Fibroblast of mammary gland (primary cell): ENCODE data around the gene ADPRHL1.
"Not testable (repeated sequence)": the region's sequence is repeated elsewhere in the genome, so short reads cannot be mapped to it uniquely, and the experiment has no call there.

Source experiments
- DNase-seq: peaks from one replicate; pipeline ENCODE4 v3.0.0-alpha.2; 2010; ENCODE audit warnings: low read depth
- H3K4me3 ChIP-seq: 2 replicates; pipeline ENCODE4 v1.5.1; 2011; ENCODE audit warnings: low read depth, mild to moderate bottlenecking, low read length, moderate library complexity; ENCODE audit not compliant: control insufficient read depth
- TF ChIP-seq, protein P1 (sequence below): conservative IDR thresholded peaks from 2 replicates; pipeline ENCODE4 v1.5.1; 2011; ENCODE audit warnings: low read depth, low read length, inconsistent platforms; ENCODE audit not compliant: control insufficient read depth, insufficient read depth

Gene ADPRHL1

DNA sequence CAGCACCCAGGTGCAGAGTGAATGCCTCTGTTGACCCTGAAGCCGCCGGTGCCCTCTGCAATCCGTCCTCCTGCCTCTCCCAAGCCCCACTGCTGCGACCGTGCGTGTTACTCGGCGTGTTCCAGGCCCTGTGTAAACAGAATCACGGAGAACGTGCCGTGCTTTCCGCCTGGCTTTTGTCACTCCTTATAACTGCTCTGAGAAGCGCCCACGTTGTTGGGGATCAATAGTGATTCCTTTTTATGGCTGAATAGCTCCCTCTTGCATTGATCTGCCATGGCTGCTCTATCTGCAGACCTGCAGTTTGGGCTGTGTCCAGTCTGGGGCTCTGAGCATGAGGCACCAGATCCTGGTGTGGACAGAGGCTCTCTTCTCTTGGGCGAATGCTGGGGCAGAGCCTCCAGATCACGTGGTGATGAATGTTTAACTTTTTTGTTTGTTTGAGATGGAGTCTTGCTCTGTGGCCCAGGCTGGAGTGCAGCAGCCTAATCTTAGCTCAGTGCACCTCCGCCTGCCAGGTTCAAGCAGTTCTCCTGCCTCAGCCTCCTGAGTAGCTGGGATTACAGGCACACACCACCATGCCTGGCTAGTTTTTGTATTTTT, 15.8 kb downstream of the ADPRHL1 start:
- no peak overlapping the region for H3K4me3 ChIP-seq
- DNase-seq = no peak
- TF ChIP-seq, protein P1, sequence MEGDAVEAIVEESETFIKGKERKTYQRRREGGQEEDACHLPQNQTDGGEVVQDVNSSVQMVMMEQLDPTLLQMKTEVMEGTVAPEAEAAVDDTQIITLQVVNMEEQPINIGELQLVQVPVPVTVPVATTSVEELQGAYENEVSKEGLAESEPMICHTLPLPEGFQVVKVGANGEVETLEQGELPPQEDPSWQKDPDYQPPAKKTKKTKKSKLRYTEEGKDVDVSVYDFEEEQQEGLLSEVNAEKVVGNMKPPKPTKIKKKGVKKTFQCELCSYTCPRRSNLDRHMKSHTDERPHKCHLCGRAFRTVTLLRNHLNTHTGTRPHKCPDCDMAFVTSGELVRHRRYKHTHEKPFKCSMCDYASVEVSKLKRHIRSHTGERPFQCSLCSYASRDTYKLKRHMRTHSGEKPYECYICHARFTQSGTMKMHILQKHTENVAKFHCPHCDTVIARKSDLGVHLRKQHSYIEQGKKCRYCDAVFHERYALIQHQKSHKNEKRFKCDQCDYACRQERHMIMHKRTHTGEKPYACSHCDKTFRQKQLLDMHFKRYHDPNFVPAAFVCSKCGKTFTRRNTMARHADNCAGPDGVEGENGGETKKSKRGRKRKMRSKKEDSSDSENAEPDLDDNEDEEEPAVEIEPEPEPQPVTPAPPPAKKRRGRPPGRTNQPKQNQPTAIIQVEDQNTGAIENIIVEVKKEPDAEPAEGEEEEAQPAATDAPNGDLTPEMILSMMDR = no peak

DNA sequence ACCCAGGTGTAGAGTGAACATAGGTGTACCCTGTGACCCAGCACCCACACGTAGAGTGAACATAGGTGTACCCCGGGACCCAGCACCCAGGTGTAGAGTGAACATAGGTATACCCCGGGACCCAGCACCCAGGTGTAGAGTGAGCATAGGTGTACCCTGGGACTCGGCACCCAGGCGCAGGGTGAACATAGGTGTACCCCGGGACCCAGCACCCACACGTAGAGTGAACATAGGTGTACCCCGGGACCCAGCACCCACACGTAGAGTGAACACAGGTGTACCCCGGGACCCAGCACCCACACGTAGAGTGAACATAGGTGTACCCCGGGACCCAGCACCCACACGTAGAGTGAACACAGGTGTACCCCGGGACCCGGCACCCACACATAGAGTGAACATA, 16.4 kb downstream of the ADPRHL1 start:
- not testable (repeated sequence) for H3K4me3 ChIP-seq, DNase-seq

DNA sequence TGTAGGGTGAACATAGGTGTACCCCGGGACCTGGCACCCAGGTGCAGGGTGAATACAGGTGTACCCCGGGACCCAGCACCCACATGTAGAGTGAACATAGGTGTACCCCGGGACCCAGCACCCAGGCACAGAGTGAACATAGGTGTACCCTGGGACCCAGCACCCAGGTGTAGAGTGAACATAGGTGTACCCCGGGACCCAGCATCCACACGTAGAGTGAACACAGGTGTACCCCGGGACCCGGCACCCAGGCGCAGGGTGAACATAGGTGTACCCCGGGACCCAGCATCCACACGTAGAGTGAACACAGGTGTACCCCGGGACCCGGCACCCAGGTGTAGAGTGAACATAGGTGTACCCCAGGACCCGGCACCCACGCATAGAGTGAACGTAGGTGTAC, 17.4 kb downstream of the ADPRHL1 start:
- DNase-seq, H3K4me3 ChIP-seq: not testable (repeated sequence)

DNA sequence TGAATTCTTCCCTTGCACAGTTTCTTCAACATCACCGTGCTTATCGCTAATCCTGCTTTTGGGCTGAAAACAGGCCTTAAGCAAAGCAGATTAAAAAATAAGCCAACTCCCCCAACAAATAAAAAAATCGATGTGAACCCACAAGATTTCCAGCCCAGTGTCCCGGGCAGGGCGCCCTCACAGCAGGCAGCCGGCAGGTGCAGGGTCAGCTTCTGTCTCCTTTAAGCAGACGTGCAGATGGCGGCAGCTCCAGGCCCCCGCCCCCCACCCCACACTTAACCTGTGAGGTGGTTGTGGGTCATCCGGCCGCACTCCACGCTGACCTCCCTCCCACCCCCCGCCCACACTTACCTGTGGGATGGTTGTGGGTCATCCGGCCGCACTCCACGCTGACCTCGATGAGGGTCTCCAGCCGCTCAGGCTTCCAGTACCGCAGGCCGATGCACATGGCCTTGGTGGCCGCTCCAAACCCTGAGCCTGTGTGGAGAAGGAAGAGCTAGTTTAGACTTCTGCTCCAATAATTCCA, 19.8 kb downstream of the ADPRHL1 start:
- DNase-seq = no peak
- H3K4me3 ChIP-seq = no peak overlapping the region
- TF ChIP-seq, protein P1 = no peak

DNA sequence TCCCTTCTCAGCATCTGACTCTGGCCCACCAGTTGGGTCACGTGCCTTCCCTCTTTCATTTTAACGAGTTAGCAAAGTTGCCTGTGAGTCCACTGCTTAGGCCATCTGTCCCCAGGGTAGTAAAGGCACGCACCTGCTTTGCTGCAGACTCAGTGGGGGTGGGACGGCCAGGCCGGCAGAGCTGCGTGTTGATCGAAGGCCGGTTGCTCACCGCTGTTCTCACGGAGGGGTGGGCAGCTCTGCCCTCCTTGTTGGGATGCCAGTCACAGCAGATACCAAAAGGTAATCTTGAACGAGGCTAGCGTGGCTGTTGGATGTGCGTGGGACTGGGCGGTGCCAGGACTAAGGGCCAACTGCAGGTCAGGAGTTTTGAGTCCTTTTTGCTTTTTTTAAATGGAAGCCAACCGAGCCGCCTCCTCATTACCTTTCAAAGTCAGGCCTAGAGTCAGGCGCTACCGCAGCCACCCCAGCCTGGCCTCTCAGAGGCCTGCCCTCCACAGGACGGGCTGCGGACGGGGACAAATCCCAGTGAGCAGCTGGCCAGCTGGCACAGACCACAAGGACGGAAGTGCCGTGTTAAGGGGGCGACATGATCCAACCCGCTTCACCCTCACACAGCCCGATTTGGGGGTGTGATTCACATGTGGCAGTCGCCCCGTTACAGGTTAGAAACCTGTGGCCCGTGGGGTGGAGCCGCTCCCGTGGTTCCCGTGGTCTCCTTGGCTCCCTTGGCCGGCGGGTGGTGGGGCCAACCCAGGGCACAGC, 20.6 kb downstream of the ADPRHL1 start:
- no peak for DNase-seq
- TF ChIP-seq, protein P1 = no peak
- no peak overlapping the region for H3K4me3 ChIP-seq

DNA sequence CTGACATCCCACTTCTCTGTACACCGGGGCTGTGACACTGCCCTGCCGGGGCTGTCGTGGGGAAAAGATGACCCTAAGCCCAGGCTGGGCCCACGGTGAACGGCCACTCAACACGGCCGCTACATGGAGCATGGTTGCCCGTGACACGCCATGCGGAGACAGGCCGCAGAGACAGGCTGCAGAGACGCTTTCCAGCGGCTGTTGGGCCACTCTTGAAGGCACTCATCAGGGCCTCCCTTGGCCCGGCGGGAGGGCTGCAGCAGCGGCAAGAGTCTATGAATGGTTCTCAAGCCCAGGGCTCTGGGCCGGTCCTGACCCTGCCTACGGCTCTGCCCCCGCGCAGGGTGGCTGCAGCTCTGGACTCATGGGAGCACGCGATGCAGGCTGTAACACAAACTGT, 22.1 kb downstream of the ADPRHL1 start:
- no peak overlapping the region for H3K4me3 ChIP-seq
- no peak for DNase-seq
- TF ChIP-seq, protein P1 = no peak

DNA sequence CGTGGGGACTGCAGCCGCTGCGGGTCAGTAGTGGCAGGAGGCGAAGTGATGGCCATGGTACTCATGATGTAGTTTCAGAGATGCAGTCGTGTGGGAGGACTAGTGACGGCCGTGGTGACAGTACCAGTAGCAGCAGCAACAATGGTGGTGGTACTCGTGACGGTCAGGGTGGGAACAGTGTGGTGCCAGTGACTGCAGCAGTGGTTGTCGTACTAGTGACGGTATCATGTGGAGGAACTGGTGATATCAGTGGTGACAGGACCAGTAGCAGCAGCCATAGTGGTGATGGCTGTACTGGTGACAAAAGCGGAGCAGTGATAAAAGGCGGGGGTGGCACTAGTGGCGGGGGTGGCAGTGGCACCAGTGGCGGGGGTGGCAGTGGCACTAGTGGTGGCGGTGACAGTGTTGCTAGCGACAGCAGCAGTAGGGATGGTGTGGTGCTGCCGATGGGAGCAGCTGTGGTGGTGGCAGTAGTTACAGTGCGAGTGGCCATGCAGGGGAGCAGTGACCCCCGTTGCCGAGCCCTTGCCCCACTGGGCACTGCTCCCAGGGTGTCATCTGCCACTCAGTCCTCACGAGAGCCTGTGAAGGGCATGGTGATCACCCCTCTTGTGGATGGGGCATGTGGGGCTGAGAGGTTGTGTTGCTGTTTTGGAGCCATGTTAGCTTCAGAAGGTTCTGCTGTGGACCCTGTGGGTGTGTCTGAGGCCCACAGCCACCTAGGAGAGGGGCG, 22.7 kb downstream of the ADPRHL1 start:
- no peak overlapping the region for H3K4me3 ChIP-seq
- TF ChIP-seq, protein P1 = no peak
- DNase-seq = no peak
